Liver (tissue), 9 donors: ENCODE measurements around the gene DIPK2A. TPM values are rescaled to one million over a fixed set of nuclear protein-coding genes. Genes with fewer than 3 reads are reported as not detected.

Experiments used
- DNase-seq: peaks from one replicate; pipeline ENCODE4 v3.0.0-alpha.2; 2017; ENCODE audit warnings: low spot score
- H3K27ac ChIP-seq, 2 donors: one replicate each; pipeline ENCODE4 v1.7.0; 2013; ENCODE audit warnings: inconsistent platforms in 2 of 2, low read length in 2 of 2, control low read depth in 1 of 2, low read depth in 1 of 2, mild to moderate bottlenecking in 1 of 2
- H3K27me3 ChIP-seq, 4 donors: one replicate each; pipeline versions ENCODE4 v1.6.1 to v1.7.0; 2013; ENCODE audit warnings: low read length in 3 of 4, inconsistent platforms in 1 of 4, mild to moderate bottlenecking in 1 of 4, moderate library complexity in 1 of 4; ENCODE audit not compliant: control insufficient read depth in 4 of 4, insufficient read depth in 4 of 4
- H3K36me3 ChIP-seq, 4 donors: one replicate each; pipeline versions ENCODE4 v1.6.1 to v1.7.0; 2013; ENCODE audit warnings: low read length in 3 of 4, mild to moderate bottlenecking in 3 of 4, low read depth in 1 of 4, moderate library complexity in 1 of 4; ENCODE audit not compliant: control insufficient read depth in 4 of 4, insufficient read depth in 3 of 4
- H3K4me1 ChIP-seq, 4 donors: one replicate each; pipeline versions ENCODE4 v1.6.1 to v1.7.0; 2013; ENCODE audit warnings: low read length in 3 of 4, mild to moderate bottlenecking in 3 of 4, moderate library complexity in 1 of 4; ENCODE audit not compliant: control insufficient read depth in 4 of 4, insufficient read depth in 4 of 4
- H3K4me3 ChIP-seq, 3 donors: one replicate each; pipeline versions ENCODE4 v1.6.1 to v1.7.0; 2013; ENCODE audit warnings: low read length in 3 of 3, control low read depth in 1 of 3, low read depth in 1 of 3, mild to moderate bottlenecking in 1 of 3
- H3K9ac ChIP-seq, 2 donors: one replicate each; pipeline ENCODE4 v1.7.0; 2013; ENCODE audit warnings: low read length in 2 of 2, mild to moderate bottlenecking in 2 of 2, moderate library complexity in 2 of 2, control low read depth in 1 of 2, low read depth in 1 of 2
- H3K9me3 ChIP-seq, 4 donors: one replicate each; pipeline versions ENCODE4 v1.6.1 to v1.7.0; 2013; ENCODE audit warnings: low read length in 3 of 4; ENCODE audit not compliant: control insufficient read depth in 4 of 4
- ATF3 ChIP-seq: IDR thresholded peaks from 2 replicates; pipeline ENCODE4 v1.6.1; 2016; ENCODE audit warnings: antibody characterized with exemption
- CTCF ChIP-seq: fragments of 150-350 bp; IDR thresholded peaks from 2 replicates; pipeline ENCODE4 v1.5.1; 2017; ENCODE audit warnings: improper control_type of control experiment, low read depth, low read length; ENCODE audit not compliant: missing input control
- EGR1 ChIP-seq, 2 donors: IDR thresholded peaks; 2 replicates each; pipeline ENCODE4 v1.6.1; 2016 to 2018; ENCODE audit warnings: antibody characterized with exemption in 2 of 2, low read depth in 2 of 2
- FOXA1 ChIP-seq: IDR thresholded peaks from 2 replicates; pipeline ENCODE4 v1.6.1; 2016; ENCODE audit warnings: antibody characterized with exemption
- FOXA2 ChIP-seq: IDR thresholded peaks from 2 replicates; pipeline ENCODE4 v1.6.1; 2016; ENCODE audit warnings: antibody characterized with exemption
- GABPA ChIP-seq, 2 donors: IDR thresholded peaks in 1 of 2; conservative IDR thresholded peaks in 1 of 2; 2 replicates each; pipeline ENCODE4 v1.6.1; 2016; ENCODE audit warnings: antibody characterized with exemption in 2 of 2, mild to moderate bottlenecking in 1 of 2, moderate library complexity in 1 of 2
- HNF4A ChIP-seq, 2 donors: conservative IDR thresholded peaks; 2 replicates each; pipeline ENCODE4 v1.6.1; 2016; ENCODE audit warnings: antibody characterized with exemption in 2 of 2, mild to moderate bottlenecking in 2 of 2
- HNF4G ChIP-seq: IDR thresholded peaks from 2 replicates; pipeline ENCODE4 v1.6.1; 2016; ENCODE audit warnings: antibody characterized with exemption
- JUND ChIP-seq, 2 donors: IDR thresholded peaks; 2 replicates each; pipeline ENCODE4 v1.6.1; 2016; ENCODE audit warnings: antibody characterized with exemption in 2 of 2
- MAX ChIP-seq: IDR thresholded peaks from 2 replicates; pipeline ENCODE4 v1.6.1; 2016; ENCODE audit warnings: antibody characterized with exemption
- NR2F2 ChIP-seq: IDR thresholded peaks from 2 replicates; pipeline ENCODE4 v1.6.1; 2016; ENCODE audit warnings: antibody characterized with exemption
- RAD21 ChIP-seq, 2 donors: IDR thresholded peaks; 2 replicates each; pipeline ENCODE4 v1.6.1; 2016; ENCODE audit warnings: antibody characterized with exemption in 2 of 2, mild to moderate bottlenecking in 2 of 2
- REST ChIP-seq: IDR thresholded peaks from 2 replicates; pipeline ENCODE4 v1.6.1; 2016; ENCODE audit warnings: antibody characterized with exemption, mild to moderate bottlenecking
- RXRA ChIP-seq, 2 donors: IDR thresholded peaks; 2 replicates each; pipeline ENCODE4 v1.6.1; 2017 to 2018; ENCODE audit warnings: antibody characterized with exemption in 2 of 2, mild to moderate bottlenecking in 1 of 2
- SP1 ChIP-seq: IDR thresholded peaks from 2 replicates; pipeline ENCODE4 v1.6.1; 2018; ENCODE audit warnings: antibody characterized with exemption, mild to moderate bottlenecking
- TAF1 ChIP-seq: conservative IDR thresholded peaks from 2 replicates; pipeline ENCODE4 v1.6.1; 2016; ENCODE audit warnings: antibody characterized with exemption, mild to moderate bottlenecking
- YY1 ChIP-seq: IDR thresholded peaks from 2 replicates; pipeline ENCODE4 v1.6.1; 2016; ENCODE audit warnings: antibody characterized with exemption, mild to moderate bottlenecking
- ZBTB33 ChIP-seq: IDR thresholded peaks from 2 replicates; pipeline ENCODE4 v1.6.1; 2016; ENCODE audit warnings: antibody characterized with exemption
- WGBS: extraction: QIAGEN DNeasy Blood & Tissue Kit; methylation state at CpG from one replicate; pipeline ENCODE4 v1.1.7; 2013; 5-methylcytosine and 5-hydroxymethylcytosine counted together
- polyA plus RNA-seq, 2 donors: library from polyadenylated mRNA; stranded (reverse) in 1 of 2; unstranded in 1 of 2; fragments of 200-250 nt in 1 of 2; fragments of >200 nt in 1 of 2; fragmentation: Nextera tagmentation in 1 of 2; extraction: Ambion mirVana in 1 of 2; gene quantifications; one replicate each; pipeline versions ENCODE4 v1.2.1 to v1.2.3, GENCODE V29; 2013 to 2015
- total RNA-seq, 2 donors: library from RNA; depleted of rRNA; stranded (reverse); fragments of >200 nt; gene quantifications; one replicate each; pipeline ENCODE4 v1.2.3, GENCODE V29; 2014
- donor health status: healthy.
- donor health status: healthy.
- donor health status: healthy.
- donor health status: healthy.
- donor health status: healthy.

The DIPK2A gene
- total and polyA plus RNA-seq, 4 donors = 4.6 to 81.1 (median 23.4) TPM

GRCh38 chr3:143979813-143980212, 8.2 kb downstream of the DIPK2A start:
- H3K9ac ChIP-seq = no peak overlapping the region
- H3K4me1 ChIP-seq = peaks cover 4 to 20% (median 6%) of the 10 kb centered on the region in 4 donors
- H3K27me3 ChIP-seq = no peaks in the 10 kb centered on the region
- 94% methylated on average over 2 of the region's 2 CpGs for WGBS
- TF ChIP-seq MAX (no peak), RAD21 (IDR thresholded peaks at IDR 0.05) (no peak), GABPA (IDR thresholded peaks at IDR 0.05 in 1 of 2, conservative IDR thresholded peaks at IDR 0.05 in 1 of 2) (no peak), EGR1 (IDR thresholded peaks at IDR 0.05; ENCODE audit: low read depth in 2 of 2) (no peak), RXRA (IDR thresholded peaks at IDR 0.05) (no peak), ZBTB33 (no peak), NR2F2 (no peak), FOXA2 (no peak), FOXA1 (no peak), REST (no peak), CTCF (no peak), TAF1 (no peak), SP1 (no peak), HNF4G (no peak), YY1 (no peak), ATF3 (no peak)
- no peak for DNase-seq
- H3K4me3 ChIP-seq = no peak overlapping the region
- H3K9me3 ChIP-seq = no peaks in the 10 kb centered on the region
- H3K27ac ChIP-seq = no peak overlapping the region
- H3K36me3 ChIP-seq = no peaks in the 10 kb centered on the region

GRCh38 chr3:143988306-143988705, 16.7 kb downstream of the DIPK2A start:
- WGBS = 88% methylated on average over 3 of the region's 3 CpGs
- Histone ChIP-seq H3K9me3 (no peaks in the 10 kb centered on the region), H3K9ac (no peak overlapping the region), H3K4me3 (no peak overlapping the region), H3K36me3 (peaks cover 0 to 7% (median 5%) of the 10 kb centered on the region in 4 donors), H3K27me3 (no peaks in the 10 kb centered on the region), H3K4me1 (peaks cover 0 to 7% (median 2%) of the 10 kb centered on the region in 4 donors), H3K27ac (no peak overlapping the region)
- DNase-seq = no peak
- TF ChIP-seq JUND (IDR thresholded peaks at IDR 0.05) (no peak), FOXA1 (no peak), EGR1 (IDR thresholded peaks at IDR 0.05; ENCODE audit: low read depth in 2 of 2) (no peak), HNF4A (conservative IDR thresholded peaks at IDR 0.05) (no peak), ZBTB33 (no peak), SP1 (no peak), NR2F2 (no peak), FOXA2 (no peak), ATF3 (no peak), YY1 (no peak), TAF1 (no peak), HNF4G (no peak), CTCF (no peak), GABPA (IDR thresholded peaks at IDR 0.05 in 1 of 2, conservative IDR thresholded peaks at IDR 0.05 in 1 of 2) (no peak)
